ENCODE results near the gene NOVA1. TPM values are rescaled to one million over a fixed set of nuclear protein-coding genes. Genes with fewer than 3 reads are reported as not detected.

NOVA1 gene
- total RNA-seq, 4 donors from 2014 or later, result 10.3 to 22.4 (median 14.0) TPM

DNA sequence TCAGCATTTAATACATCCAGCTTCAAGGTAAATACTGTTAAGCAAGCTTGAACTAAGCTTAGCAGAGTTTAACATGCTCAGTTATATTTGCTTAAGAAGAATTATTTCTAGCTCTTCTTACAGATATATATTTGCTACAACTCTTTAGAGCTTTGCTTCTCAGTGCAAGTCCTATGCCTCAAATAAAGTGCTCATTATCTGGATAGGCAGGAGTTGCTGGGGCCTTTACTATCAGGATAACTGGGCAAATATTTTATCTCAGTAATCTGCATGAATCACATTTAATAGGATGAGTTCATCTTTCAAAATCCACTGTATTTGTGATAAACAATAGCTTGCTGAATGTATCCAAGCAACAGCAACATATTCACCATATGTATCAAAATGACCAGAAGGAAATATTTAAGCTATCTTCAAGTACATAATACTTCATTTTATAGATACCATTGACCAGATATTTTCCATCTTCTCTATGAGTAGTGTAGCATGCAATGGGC, 187.6 kb downstream of the NOVA1 start:
- H3K9me3 ChIP-seq, result no peaks in the 10 kb centered on the region
- no peak for TF ChIP-seq POLR2AphosphoS5 (IDR thresholded peaks at IDR 0.05)
- TF ChIP-seq POLR2A (IDR thresholded peaks at IDR 0.05; ENCODE audit: low read depth), result no peak
- TF ChIP-seq, protein P1, sequence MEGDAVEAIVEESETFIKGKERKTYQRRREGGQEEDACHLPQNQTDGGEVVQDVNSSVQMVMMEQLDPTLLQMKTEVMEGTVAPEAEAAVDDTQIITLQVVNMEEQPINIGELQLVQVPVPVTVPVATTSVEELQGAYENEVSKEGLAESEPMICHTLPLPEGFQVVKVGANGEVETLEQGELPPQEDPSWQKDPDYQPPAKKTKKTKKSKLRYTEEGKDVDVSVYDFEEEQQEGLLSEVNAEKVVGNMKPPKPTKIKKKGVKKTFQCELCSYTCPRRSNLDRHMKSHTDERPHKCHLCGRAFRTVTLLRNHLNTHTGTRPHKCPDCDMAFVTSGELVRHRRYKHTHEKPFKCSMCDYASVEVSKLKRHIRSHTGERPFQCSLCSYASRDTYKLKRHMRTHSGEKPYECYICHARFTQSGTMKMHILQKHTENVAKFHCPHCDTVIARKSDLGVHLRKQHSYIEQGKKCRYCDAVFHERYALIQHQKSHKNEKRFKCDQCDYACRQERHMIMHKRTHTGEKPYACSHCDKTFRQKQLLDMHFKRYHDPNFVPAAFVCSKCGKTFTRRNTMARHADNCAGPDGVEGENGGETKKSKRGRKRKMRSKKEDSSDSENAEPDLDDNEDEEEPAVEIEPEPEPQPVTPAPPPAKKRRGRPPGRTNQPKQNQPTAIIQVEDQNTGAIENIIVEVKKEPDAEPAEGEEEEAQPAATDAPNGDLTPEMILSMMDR (IDR thresholded peaks at IDR 0.05), result no peak
- no peak for TF ChIP-seq EP300 (IDR thresholded peaks at IDR 0.05)
- H3K27me3 ChIP-seq, result no peaks in the 10 kb centered on the region
- H3K4me3 ChIP-seq, result no peak overlapping the region
- intact Hi-C loops (cut with DNase I), result no loop called here
- no peaks in the 10 kb centered on the region for H3K4me1 ChIP-seq
- no peak overlapping the region for H3K27ac ChIP-seq (replicated peaks in 1 of 4)
- no peak for DNase-seq (ENCODE audit: extremely low spot score)
- no peaks in the 10 kb centered on the region for H3K36me3 ChIP-seq

DNA sequence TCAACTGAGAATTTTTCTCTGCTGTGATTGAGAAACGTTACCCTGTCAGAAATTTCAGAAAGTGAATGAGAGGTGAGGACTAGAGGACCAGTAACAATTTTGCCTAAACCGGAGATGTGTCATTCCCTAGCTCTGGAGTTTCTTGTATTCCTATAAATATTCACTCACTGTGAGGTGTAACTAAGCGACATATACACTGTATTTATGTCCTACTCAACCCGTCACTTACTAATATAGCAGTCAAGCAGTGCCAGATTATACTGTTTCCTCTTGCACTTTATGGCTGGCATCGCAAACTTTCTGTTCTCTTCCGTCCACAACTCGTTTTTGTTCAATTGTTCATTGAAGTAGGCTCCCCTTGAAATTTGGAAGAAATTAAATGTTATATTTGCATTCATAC, 192.9 kb downstream of the NOVA1 start:
- intact Hi-C loops (cut with DNase I), result no loop called here
- DNase-seq (ENCODE audit: extremely low spot score), result no peak
- no peaks in the 10 kb centered on the region for H3K27me3 ChIP-seq
- 85% methylated on average over 7 of the region's 7 CpGs for WGBS
- H3K4me3 ChIP-seq, result no peak overlapping the region
- H3K4me1 ChIP-seq, result no peaks in the 10 kb centered on the region
- no peak overlapping the region for H3K27ac ChIP-seq (replicated peaks in 1 of 4)
- H3K9me3 ChIP-seq, result no peaks in the 10 kb centered on the region
- H3K36me3 ChIP-seq, result no peaks in the 10 kb centered on the region
- TF ChIP-seq POLR2A (IDR thresholded peaks at IDR 0.05; ENCODE audit: low read depth), result no peak
- TF ChIP-seq, protein P1 (IDR thresholded peaks at IDR 0.05), result no peak
- TF ChIP-seq EP300 (IDR thresholded peaks at IDR 0.05), result no peak
- no peak for TF ChIP-seq POLR2AphosphoS5 (IDR thresholded peaks at IDR 0.05)

DNA sequence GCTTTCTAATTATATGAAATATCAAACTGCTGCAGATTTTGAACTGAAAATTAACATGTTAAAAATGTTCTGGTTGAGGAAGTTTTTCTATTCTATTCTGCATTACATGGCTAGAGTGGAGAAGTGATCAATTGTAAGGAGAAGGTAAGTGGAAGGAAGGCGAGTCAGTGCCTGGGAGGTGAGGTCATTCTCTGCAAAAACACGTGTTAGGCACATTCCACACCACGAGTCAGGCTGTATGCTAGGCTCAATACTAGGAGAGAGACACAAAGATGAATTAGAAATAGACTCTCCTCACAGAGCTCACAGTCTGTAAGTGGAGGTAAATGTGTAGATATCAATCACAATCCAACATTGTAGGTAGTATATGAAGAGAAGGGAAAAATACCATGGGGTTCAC, 194.1 kb downstream of the NOVA1 start:
- intact Hi-C loops (cut with DNase I), result no loop called here
- Histone ChIP-seq H3K4me1 (no peaks in the 10 kb centered on the region), H3K9me3 (no peaks in the 10 kb centered on the region), H3K27me3 (no peaks in the 10 kb centered on the region), H3K36me3 (no peaks in the 10 kb centered on the region), H3K27ac (replicated peaks in 1 of 4) (no peak overlapping the region), H3K4me3 (no peak overlapping the region)
- WGBS, result 54% methylated on average over 3 of the region's 3 CpGs
- TF ChIP-seq, protein P1 (IDR thresholded peaks at IDR 0.05), result no peak
- TF ChIP-seq POLR2AphosphoS5 (IDR thresholded peaks at IDR 0.05), result no peak
- no peak for TF ChIP-seq EP300 (IDR thresholded peaks at IDR 0.05)
- no peak for TF ChIP-seq POLR2A (IDR thresholded peaks at IDR 0.05; ENCODE audit: low read depth)
- no peak for DNase-seq (ENCODE audit: extremely low spot score)

DNA sequence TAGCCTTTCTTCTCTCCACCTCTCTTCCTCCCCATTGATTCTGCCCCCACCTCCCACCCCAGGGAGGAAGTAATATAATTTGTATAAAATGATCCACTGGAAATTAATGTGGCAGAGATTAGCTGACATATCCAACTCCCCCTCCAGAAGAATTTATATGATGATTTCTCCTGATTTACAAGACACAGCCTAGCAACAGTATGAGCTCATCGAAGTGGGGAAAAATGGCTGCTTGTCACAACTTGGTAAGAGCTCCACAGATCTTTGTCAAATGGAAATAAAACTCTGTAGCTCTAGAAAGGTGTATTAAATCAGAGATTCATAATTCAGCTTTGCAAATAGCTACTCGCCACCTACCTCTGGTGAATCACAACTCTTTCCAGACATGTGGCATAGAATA, 195.7 kb downstream of the NOVA1 start:
- H3K36me3 ChIP-seq, result no peaks in the 10 kb centered on the region
- TF ChIP-seq EP300 (IDR thresholded peaks at IDR 0.05), result no peak
- TF ChIP-seq POLR2A (IDR thresholded peaks at IDR 0.05; ENCODE audit: low read depth), result no peak
- TF ChIP-seq POLR2AphosphoS5 (IDR thresholded peaks at IDR 0.05), result no peak
- no peaks in the 10 kb centered on the region for H3K27me3 ChIP-seq
- 86% methylated on average over 2 of the region's 2 CpGs for WGBS
- no peak overlapping the region for H3K27ac ChIP-seq (replicated peaks in 1 of 4)
- intact Hi-C loops (cut with DNase I), result no loop called here
- H3K4me3 ChIP-seq, result no peak overlapping the region
- H3K4me1 ChIP-seq, result no peaks in the 10 kb centered on the region
- no peak for DNase-seq (ENCODE audit: extremely low spot score)
- no peaks in the 10 kb centered on the region for H3K9me3 ChIP-seq

DNA sequence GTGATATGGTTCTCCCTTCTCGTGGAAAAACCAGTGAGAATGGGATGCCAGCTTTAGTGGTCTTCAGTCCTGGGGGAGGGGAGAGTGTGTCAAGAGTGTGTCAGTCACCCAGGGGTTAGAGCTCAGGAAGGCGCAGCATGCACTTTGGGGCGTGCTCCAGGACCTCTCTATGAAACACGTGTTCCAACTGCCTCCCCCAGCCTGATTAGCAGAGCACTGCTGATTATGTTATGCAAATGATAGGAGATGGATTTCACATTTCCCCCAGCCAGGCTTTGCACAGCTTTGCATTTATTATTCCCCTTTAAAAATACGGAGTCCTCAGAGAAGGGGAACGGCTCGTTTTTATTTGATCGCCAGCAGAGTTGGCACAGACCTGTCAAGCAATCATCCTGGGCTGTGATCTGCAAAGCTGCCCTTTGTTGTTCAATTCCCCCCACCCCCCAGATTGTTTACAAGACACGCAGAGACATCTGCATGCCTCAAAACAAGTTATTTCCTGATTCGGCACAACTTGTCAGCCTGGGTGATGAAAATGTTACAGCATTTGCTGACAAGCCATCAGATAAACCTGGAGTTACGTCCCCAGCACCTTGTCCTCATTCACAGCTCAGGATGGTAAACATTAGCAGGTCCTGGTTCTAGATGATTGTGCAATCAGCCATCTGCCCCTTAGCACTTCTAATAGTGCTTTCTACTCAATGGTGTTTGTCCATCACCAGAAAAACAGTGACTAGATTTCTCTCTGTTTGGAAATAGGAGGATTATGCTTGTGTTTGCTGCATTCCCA, 196.5 kb downstream of the NOVA1 start:
- Histone ChIP-seq H3K4me1 (peaks cover 0 to 2% (median under 1%) of the 10 kb centered on the region in 4 donors), H3K27ac (replicated peaks in 1 of 4) (no peak overlapping the region), H3K36me3 (no peaks in the 10 kb centered on the region), H3K27me3 (no peaks in the 10 kb centered on the region), H3K4me3 (no peak overlapping the region), H3K9me3 (no peaks in the 10 kb centered on the region)
- intact Hi-C loops (cut with DNase I), result no loop called here
- WGBS, result 57% methylated on average over 11 of the region's 11 CpGs
- DNase-seq (ENCODE audit: extremely low spot score), result no peak
- no peak for TF ChIP-seq POLR2A (IDR thresholded peaks at IDR 0.05; ENCODE audit: low read depth)
- TF ChIP-seq, protein P1 (IDR thresholded peaks at IDR 0.05), result no peak
- no peak for TF ChIP-seq POLR2AphosphoS5 (IDR thresholded peaks at IDR 0.05)
